ENCODE results near the gene COBL. TPM values are rescaled to one million over a fixed set of nuclear protein-coding genes. Genes with fewer than 3 reads are reported as not detected.

The COBL gene
- total and polyA plus RNA-seq, 10 of the 15 experiments (the other 5 are each of a cell fraction or from before 2014, with no cell fraction given), result 0.21 TPM; not detected in 9

GRCh38 chr7:51102828-51103227 is 213.8 kb downstream of the COBL start:
- H3K27ac ChIP-seq (ENCODE audit: control insufficient read depth, insufficient read depth), result no peak overlapping the region
- no peak for ATAC-seq
- no peaks in the 10 kb centered on the region for H4K20me1 ChIP-seq (ENCODE audit: control insufficient read depth, insufficient read depth)
- H3K9ac ChIP-seq (ENCODE audit: control insufficient read depth, insufficient read depth, low read length), result no peak overlapping the region
- ChIA-PET SMC1A (ENCODE audit: uncharacterized antibody, unreplicated experiment) (no interaction called here), RAD21 (ENCODE audit: unreplicated experiment) (no interaction called here), POLR2A (no interaction called here), CTCF (no interaction called here)
- no peaks in the 10 kb centered on the region for H3K27me3 ChIP-seq (replicated peaks in 1 of 2; ENCODE audit: control insufficient read depth in 2 of 2, insufficient read depth in 2 of 2, low read length in 1 of 2)
- DNase-seq (ENCODE audit: low read depth, low spot score), result no peak
- intact Hi-C loops (cut with micrococcal nuclease; ENCODE audit: unreplicated experiment) (no loop called here), in situ Hi-C loops (cut with MboI) (no loop called here)
- BruUV-seq (replicated peaks), result no TSS peak
- TF ChIP-seq RFX5 (IDR thresholded peaks at IDR 0.05; ENCODE audit: low read depth, low read length) (no peak), IRF3 (IDR thresholded peaks at IDR 0.05) (no peak), WRNIP1 (IDR thresholded peaks at IDR 0.05; ENCODE audit: borderline replicate concordance, low read depth, low read length) (no peak), ESRRA (IDR thresholded peaks at IDR 0.05; ENCODE audit: low read length) (no peak), MYB (IDR thresholded peaks at IDR 0.05; ENCODE audit: borderline replicate concordance, low read depth, low read length) (no peak), CUX1 (IDR thresholded peaks at IDR 0.05; ENCODE audit: insufficient replicate concordance, low read depth, low read length) (no peak), TBL1XR1 (IDR thresholded peaks at IDR 0.05; ENCODE audit: low read depth, low read length) (no peak), CBFB (IDR thresholded peaks at IDR 0.05; ENCODE audit: low read depth) (no peak), SMAD5 (IDR thresholded peaks at IDR 0.05; ENCODE audit: low read depth) (no peak), POU2F2 (IDR thresholded peaks at IDR 0.05; ENCODE audit: borderline replicate concordance, low read depth, low read length) (no peak), CBX5 (IDR thresholded peaks at IDR 0.05; ENCODE audit: low read depth) (no peak), CHD1 (IDR thresholded peaks at IDR 0.05; ENCODE audit: low read depth, low read length) (no peak), RELA (IDR thresholded peaks at IDR 0.05; ENCODE audit: borderline replicate concordance, partially characterized antibody) (no peak), ETV6 (conservative IDR thresholded peaks at IDR 0.05 in 1 of 2, IDR thresholded peaks at IDR 0.05 in 1 of 2; ENCODE audit: borderline replicate concordance in 1 of 2, low read depth in 1 of 2) (no peak), BACH1 (IDR thresholded peaks at IDR 0.05; ENCODE audit: borderline replicate concordance) (no peak)
- no peaks in the 10 kb centered on the region for H3K9me3 ChIP-seq (replicated peaks; ENCODE audit: control insufficient read depth, insufficient read depth, low read length)
- FAIRE-seq, result no peak
- H3K4me2 ChIP-seq (ENCODE audit: control insufficient read depth, insufficient read depth), result no peak overlapping the region
- H3K36me3 ChIP-seq (ENCODE audit: control insufficient read depth in 2 of 2, insufficient read depth in 2 of 2, low read length in 1 of 2), result no peaks in the 10 kb centered on the region
- 18% methylated on average over 2 of the region's 2 CpGs for WGBS (ENCODE audit: insufficient coverage, insufficient replicate concordance, low lambda C conversion rate, missing lambda C conversion rate)
- no peaks in the 10 kb centered on the region for H3K79me2 ChIP-seq (ENCODE audit: control insufficient read depth, insufficient read depth, low read length)
- no peaks in the 10 kb centered on the region for H3K4me1 ChIP-seq (ENCODE audit: control insufficient read depth, insufficient read depth, low read length)
- H3K4me3 ChIP-seq, result no peak overlapping the region
- no peak overlapping the region for H2AFZ ChIP-seq (ENCODE audit: control insufficient read depth, low read depth, low read length)

Data from GM12878 (cell line).